ENCODE results near the gene RTN4.
"Not testable (repeated sequence)": the region's sequence is repeated elsewhere in the genome, so short reads cannot be mapped to it uniquely, and the experiment has no call there.

The RTN4 gene

GRCh38 chr2:55084641-55085040 is 34.4 kb upstream of the RTN4 start:
- TF ChIP-seq ZNF274 (IDR thresholded peaks at IDR 0.05; ENCODE audit: low read depth, low read length), result no peak
- H3K4me3 ChIP-seq (ENCODE audit: low read length), result no peak overlapping the region

GRCh38 chr2:55080204-55080738 is 30.0 kb upstream of the RTN4 start:
- TF ChIP-seq ZNF274 (IDR thresholded peaks at IDR 0.05; ENCODE audit: low read depth, low read length), result no peak
- no peak overlapping the region for H3K4me3 ChIP-seq (ENCODE audit: low read length)

GRCh38 chr2:55078956-55079355 is 28.7 kb upstream of the RTN4 start:
- no peak for TF ChIP-seq ZNF274 (IDR thresholded peaks at IDR 0.05; ENCODE audit: low read depth, low read length)
- H3K4me3 ChIP-seq (ENCODE audit: low read length), result no peak overlapping the region

- TF ChIP-seq ZNF274 (IDR thresholded peaks at IDR 0.05; ENCODE audit: low read depth, low read length), result no peak
- H3K4me3 ChIP-seq (ENCODE audit: low read length), result no peak overlapping the region
Measured at GRCh38 chr2:55076721-55077120, 26.5 kb upstream of the RTN4 start.

- not testable (repeated sequence) for H3K4me3 ChIP-seq (ENCODE audit: low read length)
Measured at GRCh38 chr2:55076019-55076418, 25.8 kb upstream of the RTN4 start.

GRCh38 chr2:55073000-55073983 is 23.0 kb upstream of the RTN4 start:
- TF ChIP-seq ZNF274 (IDR thresholded peaks at IDR 0.05; ENCODE audit: low read depth, low read length), result no peak
- no peak overlapping the region for H3K4me3 ChIP-seq (ENCODE audit: low read length)

- TF ChIP-seq ZNF274 (IDR thresholded peaks at IDR 0.05; ENCODE audit: low read depth, low read length), result no peak
- no peak overlapping the region for H3K4me3 ChIP-seq (ENCODE audit: low read length)
Measured at GRCh38 chr2:55063713-55064323, 13.6 kb upstream of the RTN4 start.

GRCh38 chr2:55063226-55063625 is 13.0 kb upstream of the RTN4 start:
- no peak for TF ChIP-seq ZNF274 (IDR thresholded peaks at IDR 0.05; ENCODE audit: low read depth, low read length)
- no peak overlapping the region for H3K4me3 ChIP-seq (ENCODE audit: low read length)

GRCh38 chr2:55062754-55063153 is 12.5 kb upstream of the RTN4 start:
- no peak overlapping the region for H3K4me3 ChIP-seq (ENCODE audit: low read length)
- no peak for TF ChIP-seq ZNF274 (IDR thresholded peaks at IDR 0.05; ENCODE audit: low read depth, low read length)

GRCh38 chr2:55061523-55062344 is 11.5 kb upstream of the RTN4 start:
- no peak overlapping the region for H3K4me3 ChIP-seq (ENCODE audit: low read length)
- TF ChIP-seq ZNF274 (IDR thresholded peaks at IDR 0.05; ENCODE audit: low read depth, low read length), result no peak

- TF ChIP-seq ZNF274 (IDR thresholded peaks at IDR 0.05; ENCODE audit: low read depth, low read length), result no peak
- H3K4me3 ChIP-seq (ENCODE audit: low read length), result no peak overlapping the region
Measured at GRCh38 chr2:55059793-55060192, 9.5 kb upstream of the RTN4 start.

GRCh38 chr2:55057474-55057873 is 7.2 kb upstream of the RTN4 start:
- TF ChIP-seq ZNF274 (IDR thresholded peaks at IDR 0.05; ENCODE audit: low read depth, low read length), result no peak
- H3K4me3 ChIP-seq (ENCODE audit: low read length), result no peak overlapping the region

GRCh38 chr2:55056024-55056521 is 5.8 kb upstream of the RTN4 start:
- no peak overlapping the region for H3K4me3 ChIP-seq (ENCODE audit: low read length)
- no peak for TF ChIP-seq ZNF274 (IDR thresholded peaks at IDR 0.05; ENCODE audit: low read depth, low read length)

Measured in GM08714 (cell line).